Subcutaneous adipose tissue (tissue), 4 donors: ENCODE measurements around the gene NODAL. TPM values are rescaled to one million over a fixed set of nuclear protein-coding genes. Genes with fewer than 3 reads are reported as not detected.

Source experiments
- CTCF ChIP-seq: fragments of 450-650 bp; IDR thresholded peaks from one replicate; pipeline ENCODE4 v1.5.1; 2016; ENCODE audit warnings: low read depth, mild to moderate bottlenecking, control low read depth, antibody characterized with exemption, moderate library complexity
- total RNA-seq, 4 donors: library from RNA; depleted of rRNA; stranded (reverse); fragments of >200 nt; gene quantifications; one replicate each; pipeline ENCODE4 v1.1.0, GENCODE V29; 2016

Gene NODAL
- total RNA-seq, 4 donors from 2014 or later: not detected

- no peak for TF ChIP-seq CTCF
Observed at GRCh38 chr10:70474780-70475179, 33.3 kb upstream of the NODAL start.

GRCh38 chr10:70472799-70473454 lies 31.4 kb upstream of the NODAL start:
- TF ChIP-seq CTCF: no peak

- no peak for TF ChIP-seq CTCF
Observed at GRCh38 chr10:70466951-70467350, 25.5 kb upstream of the NODAL start.

GRCh38 chr10:70465832-70466231 lies 24.4 kb upstream of the NODAL start:
- TF ChIP-seq CTCF: no peak

GRCh38 chr10:70465278-70465677 lies 23.8 kb upstream of the NODAL start:
- TF ChIP-seq CTCF: no peak

- no peak for TF ChIP-seq CTCF
Observed at GRCh38 chr10:70462349-70462984, 21.0 kb upstream of the NODAL start.

GRCh38 chr10:70461397-70462348 lies 20.2 kb upstream of the NODAL start:
- TF ChIP-seq CTCF: no peak
